GM10266 (cell line): ENCODE results near the gene SYCE1.

Experiments
- DNase-seq: peaks from one replicate; pipeline ENCODE4 v3.0.0; 2012; ENCODE audit errors: extremely low spot score
- TF ChIP-seq, protein P1 (sequence below): IDR thresholded peaks from 2 replicates; pipeline ENCODE4 v1.5.1; 2012; ENCODE audit warnings: mild to moderate bottlenecking, low read depth; ENCODE audit not compliant: control insufficient read depth, insufficient read depth; ENCODE audit errors: missing control alignments

Gene SYCE1

DNA sequence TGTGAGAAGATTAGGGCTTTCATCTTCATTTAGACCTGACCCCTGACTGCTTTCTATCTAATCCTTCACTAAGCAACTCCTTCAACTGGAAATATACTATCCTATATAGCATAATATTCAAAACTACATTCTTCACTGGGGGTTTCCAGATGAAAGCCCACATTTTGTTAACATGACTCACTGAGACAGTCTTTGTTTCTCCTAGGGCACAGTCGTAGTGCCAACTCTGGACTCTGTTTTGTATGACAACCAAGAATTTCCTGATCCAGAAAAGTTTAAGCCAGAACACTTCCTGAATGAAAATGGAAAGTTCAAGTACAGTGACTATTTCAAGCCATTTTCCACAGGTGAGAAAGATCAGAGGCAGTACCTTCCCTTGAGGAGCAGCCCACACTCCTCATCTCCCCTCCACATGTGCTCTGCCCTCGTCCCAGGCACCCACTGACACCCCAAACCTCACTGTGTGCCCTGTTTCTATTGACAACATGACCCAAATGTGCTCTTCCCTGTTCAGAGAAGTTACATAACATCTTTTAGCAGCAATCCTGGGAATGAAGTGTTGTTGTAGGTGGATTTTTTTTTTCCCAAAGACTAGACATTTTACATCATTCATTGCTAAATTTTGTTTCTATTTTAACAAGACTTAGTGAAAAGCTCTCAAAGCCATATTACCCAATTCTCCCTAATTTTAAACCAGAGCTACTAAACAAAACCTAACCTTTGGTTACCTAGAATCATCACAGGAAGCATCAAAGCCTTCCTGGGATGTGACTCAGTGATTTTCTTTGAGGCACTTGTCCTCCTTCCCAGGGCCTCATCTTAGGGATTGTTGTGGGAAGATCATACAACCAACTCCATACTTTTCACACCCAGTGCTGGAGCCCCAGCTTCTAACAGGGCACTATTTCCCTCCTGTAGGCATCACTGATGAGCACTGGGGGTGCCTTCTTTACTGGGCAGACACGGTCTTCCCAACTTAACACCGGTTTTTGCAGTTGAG is 27.5 kb downstream of the SYCE1 start:
- TF ChIP-seq, protein P1, sequence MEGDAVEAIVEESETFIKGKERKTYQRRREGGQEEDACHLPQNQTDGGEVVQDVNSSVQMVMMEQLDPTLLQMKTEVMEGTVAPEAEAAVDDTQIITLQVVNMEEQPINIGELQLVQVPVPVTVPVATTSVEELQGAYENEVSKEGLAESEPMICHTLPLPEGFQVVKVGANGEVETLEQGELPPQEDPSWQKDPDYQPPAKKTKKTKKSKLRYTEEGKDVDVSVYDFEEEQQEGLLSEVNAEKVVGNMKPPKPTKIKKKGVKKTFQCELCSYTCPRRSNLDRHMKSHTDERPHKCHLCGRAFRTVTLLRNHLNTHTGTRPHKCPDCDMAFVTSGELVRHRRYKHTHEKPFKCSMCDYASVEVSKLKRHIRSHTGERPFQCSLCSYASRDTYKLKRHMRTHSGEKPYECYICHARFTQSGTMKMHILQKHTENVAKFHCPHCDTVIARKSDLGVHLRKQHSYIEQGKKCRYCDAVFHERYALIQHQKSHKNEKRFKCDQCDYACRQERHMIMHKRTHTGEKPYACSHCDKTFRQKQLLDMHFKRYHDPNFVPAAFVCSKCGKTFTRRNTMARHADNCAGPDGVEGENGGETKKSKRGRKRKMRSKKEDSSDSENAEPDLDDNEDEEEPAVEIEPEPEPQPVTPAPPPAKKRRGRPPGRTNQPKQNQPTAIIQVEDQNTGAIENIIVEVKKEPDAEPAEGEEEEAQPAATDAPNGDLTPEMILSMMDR, result no peak
- no peak for DNase-seq

DNA sequence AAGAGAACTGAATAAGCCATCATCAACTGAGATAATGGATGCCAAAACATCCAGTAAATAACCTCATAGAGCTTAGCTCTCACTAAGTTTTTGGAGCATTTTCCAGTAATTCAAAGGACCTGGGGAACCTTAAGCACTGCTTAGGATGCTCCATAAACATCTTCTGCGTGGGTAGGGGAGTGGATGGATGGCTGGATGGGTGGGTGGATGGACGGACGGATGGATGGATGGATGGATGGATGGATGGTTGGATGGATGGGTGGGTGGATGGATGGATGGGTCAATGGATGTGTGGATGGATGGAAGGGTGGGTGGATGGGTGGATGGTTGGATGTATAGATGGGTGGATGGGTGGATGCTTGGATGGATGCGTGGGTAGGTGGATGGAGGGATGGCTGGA is 29.2 kb downstream of the SYCE1 start:
- TF ChIP-seq, protein P1, result no peak
- no peak for DNase-seq

DNA sequence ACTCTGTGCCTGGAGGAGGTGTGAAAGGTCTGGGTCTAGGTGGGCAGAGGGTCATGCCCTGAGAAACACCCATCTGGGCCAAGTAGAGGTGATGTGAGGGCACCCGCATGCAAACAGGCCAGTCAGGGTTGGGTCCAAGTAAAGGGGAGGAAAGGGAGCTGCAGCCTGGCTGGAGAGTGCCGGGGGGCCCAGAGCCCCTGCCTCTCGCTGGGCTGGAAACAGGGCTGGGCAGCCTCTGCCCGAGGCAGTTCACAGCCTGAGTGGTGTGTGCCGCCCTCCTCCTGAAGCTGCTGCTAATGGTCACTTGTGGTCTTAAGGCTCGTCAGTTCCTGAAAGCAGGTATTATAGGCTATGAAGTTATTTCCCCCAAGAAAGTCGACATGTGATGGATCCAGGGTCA is 31.0 kb downstream of the SYCE1 start:
- TF ChIP-seq, protein P1, result no peak
- DNase-seq, result no peak

DNA sequence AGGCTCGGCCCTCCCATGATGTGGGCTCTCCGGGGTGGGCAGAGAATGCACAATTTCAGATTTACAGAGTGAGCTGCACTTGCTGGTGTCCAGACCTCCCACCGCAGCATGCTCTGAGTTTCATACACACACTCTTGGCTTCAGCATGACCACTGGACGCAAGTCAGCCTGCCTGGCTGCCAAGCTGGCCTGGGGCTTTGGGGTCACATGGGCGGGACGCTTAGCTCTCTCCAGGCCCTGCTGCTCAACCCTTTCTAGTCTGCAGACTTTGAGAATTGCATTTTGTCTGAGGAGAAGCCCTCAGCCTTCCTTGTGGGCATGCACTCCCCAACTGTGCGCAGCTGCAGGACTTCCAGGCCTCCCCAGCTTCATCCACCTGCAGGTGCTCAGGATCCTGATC is 32.5 kb downstream of the SYCE1 start:
- TF ChIP-seq, protein P1, result no peak
- DNase-seq, result no peak

DNA sequence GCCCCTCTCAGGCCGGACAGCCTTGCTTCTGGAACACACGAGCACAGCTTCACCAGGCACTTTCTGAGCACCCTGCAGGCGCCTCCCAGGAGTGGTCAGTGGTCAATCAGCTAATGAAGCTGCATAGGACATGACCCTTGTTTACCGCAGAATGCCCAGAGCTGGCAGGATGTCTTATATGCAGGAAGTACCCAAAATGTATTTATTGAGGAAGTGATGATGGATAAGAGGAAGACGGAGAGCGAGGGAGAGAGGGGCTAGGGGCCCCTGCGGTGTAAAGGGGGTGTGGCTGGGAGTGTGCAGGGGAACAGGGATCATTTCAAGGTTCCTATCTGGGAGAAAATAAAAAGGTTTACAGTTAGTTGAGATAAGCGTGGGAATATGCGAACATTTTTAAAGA is 34.9 kb downstream of the SYCE1 start:
- no peak for DNase-seq
- TF ChIP-seq, protein P1, result no peak

DNA sequence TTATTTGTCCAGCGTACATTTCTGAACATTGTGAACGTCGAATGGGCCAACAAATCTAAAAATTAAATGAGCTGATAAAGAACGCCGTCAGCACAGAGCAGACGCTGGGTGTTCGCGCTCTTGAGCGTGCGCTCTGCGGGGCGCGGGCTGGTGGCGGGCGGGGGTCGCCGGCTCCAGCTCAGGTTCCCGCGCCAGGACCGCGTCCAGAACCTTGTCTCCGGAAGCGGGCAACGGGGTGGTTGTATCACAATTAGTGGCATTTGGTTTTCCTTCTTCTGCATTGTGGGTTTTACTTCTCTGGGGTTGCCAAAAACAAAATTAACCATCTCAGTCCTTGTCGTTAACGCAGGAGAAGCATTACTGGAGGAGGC is 35.8 kb downstream of the SYCE1 start:
- no peak for DNase-seq
- TF ChIP-seq, protein P1, result no peak
